22Rv1 (cell line): ENCODE data around the gene KCNJ18.
"Not testable (repeated sequence)": the region's sequence is repeated elsewhere in the genome, so short reads cannot be mapped to it uniquely, and the experiment has no call there.

Source experiments
- ZFX ChIP-seq: fragments of 450-650 bp; IDR thresholded peaks from 2 replicates; pipeline ENCODE4 v1.6.1; 2017; ENCODE audit warnings: antibody characterized with exemption, borderline replicate concordance
- TF ChIP-seq, protein P1 (sequence below): fragments of 450-650 bp; IDR thresholded peaks from 2 replicates; pipeline ENCODE4 v1.5.1; 2017; ENCODE audit warnings: mild to moderate bottlenecking

DNA sequence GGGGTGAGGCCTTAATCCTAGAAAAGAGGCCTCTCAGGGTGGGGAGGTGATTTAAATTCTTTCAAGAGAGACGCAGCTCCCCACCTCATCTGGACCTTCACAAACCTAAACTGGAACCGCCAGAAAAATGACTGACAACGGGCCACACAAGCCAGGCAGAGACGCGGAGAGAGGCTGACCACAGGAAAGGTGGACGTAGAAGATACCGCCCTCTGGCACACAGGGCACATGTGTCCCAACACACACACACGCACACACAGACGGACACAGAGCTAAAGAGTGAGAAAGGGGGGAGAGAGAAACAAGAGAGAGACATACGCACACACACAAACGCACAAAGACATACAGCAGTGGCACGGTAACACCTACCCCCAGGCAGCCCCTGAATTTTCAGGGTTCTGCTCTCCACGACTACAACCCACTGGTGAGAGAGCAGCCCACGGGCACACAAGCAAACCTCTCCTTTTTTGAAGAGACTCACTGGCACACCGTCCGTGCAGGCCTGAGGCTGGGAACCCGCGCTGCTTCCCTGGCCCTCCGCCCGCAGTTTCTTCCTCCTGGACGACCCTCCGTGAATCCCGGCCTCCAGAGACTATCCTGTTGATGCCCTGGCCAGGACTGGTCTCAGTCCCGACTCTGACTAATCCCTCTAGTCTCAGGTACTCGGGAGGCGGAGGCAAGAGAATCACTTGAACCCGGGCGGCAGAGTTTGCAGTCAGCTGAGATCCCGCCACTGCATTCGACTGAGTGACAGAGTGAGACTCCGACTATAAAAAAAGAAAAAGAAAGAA is 18.7 kb upstream of the KCNJ18 start:
- TF ChIP-seq, protein P1, sequence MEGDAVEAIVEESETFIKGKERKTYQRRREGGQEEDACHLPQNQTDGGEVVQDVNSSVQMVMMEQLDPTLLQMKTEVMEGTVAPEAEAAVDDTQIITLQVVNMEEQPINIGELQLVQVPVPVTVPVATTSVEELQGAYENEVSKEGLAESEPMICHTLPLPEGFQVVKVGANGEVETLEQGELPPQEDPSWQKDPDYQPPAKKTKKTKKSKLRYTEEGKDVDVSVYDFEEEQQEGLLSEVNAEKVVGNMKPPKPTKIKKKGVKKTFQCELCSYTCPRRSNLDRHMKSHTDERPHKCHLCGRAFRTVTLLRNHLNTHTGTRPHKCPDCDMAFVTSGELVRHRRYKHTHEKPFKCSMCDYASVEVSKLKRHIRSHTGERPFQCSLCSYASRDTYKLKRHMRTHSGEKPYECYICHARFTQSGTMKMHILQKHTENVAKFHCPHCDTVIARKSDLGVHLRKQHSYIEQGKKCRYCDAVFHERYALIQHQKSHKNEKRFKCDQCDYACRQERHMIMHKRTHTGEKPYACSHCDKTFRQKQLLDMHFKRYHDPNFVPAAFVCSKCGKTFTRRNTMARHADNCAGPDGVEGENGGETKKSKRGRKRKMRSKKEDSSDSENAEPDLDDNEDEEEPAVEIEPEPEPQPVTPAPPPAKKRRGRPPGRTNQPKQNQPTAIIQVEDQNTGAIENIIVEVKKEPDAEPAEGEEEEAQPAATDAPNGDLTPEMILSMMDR, result not testable (repeated sequence)
- TF ChIP-seq ZFX, result not testable (repeated sequence)
